NCI-H146 treated with DMSO at 0.1 percent for 48 hours (cell line): ENCODE data around the gene INPP4B.
"Not testable (repeated sequence)": the region's sequence is repeated elsewhere in the genome, so short reads cannot be mapped to it uniquely, and the experiment has no call there.

Source experiments
- DNase-seq: peaks from one replicate; lab custom pipeline; 2025; ENCODE audit not compliant: unreplicated experiment; lab: John Stamatoyannopoulos, UW

INPP4B gene

DNA sequence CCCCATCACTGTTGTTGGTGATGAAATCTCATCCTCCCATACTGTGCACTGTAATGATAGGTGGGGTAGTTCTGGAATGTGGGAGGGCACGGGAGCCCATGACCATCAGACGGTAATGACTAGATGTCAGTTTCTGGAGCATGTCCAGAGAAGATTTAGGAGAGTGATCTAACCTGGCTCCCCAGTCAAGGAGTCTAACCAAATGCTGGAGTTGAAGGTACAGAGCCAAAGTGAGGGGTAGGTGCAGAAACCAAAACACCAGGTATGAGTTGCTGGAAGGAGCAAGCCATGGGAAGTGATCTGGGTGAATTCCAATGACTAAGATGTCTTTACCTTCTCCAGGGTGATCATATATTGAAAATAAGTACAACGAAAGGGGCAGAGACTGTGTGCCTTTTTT is 296.9 kb downstream of the INPP4B start:
- DNase-seq, result no peak

DNA sequence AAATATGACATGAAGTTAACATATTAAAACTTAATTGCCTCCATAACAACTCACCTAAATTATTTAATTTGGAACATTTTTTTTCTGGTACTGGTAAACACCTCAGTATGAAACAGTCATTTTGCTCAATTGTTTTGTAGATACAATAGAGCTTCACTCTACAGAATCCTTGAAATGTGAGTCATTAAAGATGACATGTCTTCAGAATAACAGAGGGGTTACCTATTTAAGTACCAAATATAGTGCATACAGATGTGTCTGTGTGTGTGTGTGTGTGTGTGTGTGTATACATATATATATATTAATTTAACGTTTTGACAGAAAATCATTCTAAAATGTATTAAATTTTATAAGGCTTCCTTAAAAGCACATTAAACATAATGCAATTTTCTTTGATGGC is 297.6 kb downstream of the INPP4B start:
- DNase-seq, result no peak

DNA sequence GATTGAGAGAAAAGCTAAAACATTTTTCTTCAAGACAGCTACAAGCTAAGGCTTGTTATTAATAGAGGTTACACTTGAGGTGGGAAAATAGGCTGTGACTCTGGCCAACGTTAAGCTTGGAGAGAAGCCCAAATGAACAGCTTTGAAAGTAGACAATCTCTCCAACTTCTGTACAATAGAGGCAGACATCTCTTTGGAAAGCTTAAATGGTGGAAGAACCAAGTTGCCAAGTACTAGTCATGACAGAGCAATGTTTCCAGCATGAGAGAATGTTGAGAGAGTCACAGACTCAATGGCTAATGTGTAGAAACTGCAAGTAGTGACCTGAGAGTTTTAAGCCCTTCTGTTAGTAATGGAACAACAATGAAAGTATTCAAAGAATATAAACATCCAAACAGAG is 298.1 kb downstream of the INPP4B start:
- no peak for DNase-seq

DNA sequence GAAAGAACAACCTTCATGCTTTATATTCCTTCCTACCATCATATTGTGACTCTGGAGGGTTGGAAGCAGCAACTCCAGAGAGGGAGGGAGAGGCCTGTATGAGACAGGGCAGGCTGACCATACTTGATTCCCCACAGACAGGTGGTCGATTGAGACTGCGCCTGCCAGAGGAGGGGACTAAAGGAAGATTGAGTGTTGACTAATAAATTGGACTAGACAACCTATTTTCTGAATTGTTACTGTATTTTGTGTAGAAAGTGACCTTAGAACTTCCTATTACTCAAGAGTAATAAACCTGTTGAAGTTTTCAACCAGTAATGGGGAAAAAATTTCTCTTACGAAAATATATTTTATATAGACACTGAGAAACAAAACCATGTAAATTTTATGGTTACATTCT is 301.5 kb downstream of the INPP4B start:
- DNase-seq, result no peak

DNA sequence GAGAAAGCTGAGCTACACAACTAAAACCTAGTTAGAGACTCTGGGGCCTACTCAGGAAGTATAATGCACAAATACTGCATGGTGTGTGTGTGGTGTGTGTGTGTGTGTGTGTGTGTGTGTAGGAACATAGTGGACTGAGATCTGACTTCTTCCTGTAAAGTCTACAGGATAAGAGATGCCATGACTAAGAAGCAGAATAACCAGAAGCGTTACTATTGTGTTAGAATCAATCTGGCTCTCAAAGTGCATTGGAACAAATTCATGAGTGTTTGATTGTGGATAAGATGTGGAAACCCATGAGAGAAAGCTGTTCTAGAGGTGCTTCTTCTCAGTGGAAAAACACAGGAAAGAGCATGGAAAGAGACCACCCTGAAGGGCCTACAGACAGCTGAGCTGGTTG is 302.1 kb downstream of the INPP4B start:
- DNase-seq, result no peak

DNA sequence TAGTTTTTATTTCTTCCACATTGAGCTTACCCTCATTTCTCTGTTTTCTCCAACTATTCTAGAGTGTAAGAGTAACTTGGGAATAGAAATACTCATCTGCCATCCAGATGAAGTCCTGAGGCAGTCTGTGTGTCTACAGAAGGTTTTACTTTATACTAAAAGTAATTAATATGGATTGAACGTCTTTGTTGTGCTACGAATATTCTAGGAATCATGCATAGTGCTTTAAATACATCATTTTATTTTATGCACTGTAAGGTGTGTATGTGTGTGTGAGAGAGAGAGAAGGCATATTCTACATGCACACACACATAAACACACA is 305.7 kb downstream of the INPP4B start:
- no peak for DNase-seq

GRCh38 chr4:142539796-142540482 is 306.2 kb downstream of the INPP4B start:
- no peak for DNase-seq

- no peak for DNase-seq
These were observed 311.1 kb downstream of the INPP4B start for GRCh38 chr4:142535009-142535408.

DNA sequence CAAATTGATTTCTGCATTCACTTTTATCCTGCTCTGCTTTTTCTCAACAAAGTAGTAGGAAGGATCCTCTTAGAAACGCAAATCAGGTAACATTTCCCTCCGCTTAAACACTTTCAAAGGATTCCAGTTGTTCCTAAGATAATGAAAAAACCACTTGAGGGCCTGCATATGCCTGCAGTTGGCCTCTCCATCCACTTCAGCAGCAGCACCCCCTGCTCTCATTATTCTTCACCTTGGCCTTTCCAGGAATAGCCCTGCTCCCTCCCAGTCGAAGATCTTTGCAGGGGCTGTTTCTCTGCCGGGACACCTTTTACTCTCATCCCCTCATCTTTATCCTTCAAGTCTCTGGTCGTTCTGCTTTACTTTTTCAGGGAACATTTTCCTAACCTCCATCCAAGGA is 314.0 kb downstream of the INPP4B start:
- no peak for DNase-seq

GRCh38 chr4:142530728-142531127 is 315.4 kb downstream of the INPP4B start:
- DNase-seq, result no peak

DNA sequence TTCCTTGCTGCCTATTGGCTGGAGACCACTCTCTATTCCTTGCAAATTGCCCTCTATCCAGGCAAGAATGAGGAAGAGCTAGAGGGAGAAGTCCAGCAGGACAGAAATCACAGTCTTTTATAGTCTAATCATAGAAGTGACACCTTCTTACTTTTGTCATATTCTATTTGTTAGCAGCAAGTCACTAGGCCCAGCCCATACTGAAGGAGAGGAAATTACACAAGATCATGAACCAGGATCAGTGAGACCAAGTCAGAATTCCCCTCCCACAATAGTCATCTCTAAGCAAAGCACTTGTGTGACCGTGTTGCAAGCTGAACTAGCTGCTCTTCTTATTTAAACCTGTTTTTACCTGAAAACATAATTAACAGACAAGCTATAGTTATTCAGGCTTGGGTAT is 317.7 kb downstream of the INPP4B start:
- no peak for DNase-seq

- no peak for DNase-seq
These were observed 323.0 kb downstream of the INPP4B start for GRCh38 chr4:142523111-142523510.

DNA sequence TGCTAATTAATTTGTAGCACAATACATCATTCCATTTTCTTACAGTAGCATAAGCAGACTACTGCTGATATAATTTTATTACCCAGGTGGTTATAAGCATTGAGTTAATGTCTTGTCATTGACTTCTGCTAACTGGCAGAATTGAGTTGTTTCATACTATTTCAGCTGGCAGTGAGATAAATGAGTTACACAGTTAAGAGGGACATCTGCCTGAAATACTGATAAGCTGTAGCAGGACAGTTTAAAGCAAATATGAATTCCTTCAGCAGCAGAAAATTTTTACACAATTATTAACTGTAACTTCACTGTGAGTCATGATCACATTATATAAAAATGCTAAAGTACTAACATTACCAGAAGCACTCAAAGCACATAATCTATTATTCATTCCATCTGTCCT is 326.8 kb downstream of the INPP4B start:
- no peak for DNase-seq

DNA sequence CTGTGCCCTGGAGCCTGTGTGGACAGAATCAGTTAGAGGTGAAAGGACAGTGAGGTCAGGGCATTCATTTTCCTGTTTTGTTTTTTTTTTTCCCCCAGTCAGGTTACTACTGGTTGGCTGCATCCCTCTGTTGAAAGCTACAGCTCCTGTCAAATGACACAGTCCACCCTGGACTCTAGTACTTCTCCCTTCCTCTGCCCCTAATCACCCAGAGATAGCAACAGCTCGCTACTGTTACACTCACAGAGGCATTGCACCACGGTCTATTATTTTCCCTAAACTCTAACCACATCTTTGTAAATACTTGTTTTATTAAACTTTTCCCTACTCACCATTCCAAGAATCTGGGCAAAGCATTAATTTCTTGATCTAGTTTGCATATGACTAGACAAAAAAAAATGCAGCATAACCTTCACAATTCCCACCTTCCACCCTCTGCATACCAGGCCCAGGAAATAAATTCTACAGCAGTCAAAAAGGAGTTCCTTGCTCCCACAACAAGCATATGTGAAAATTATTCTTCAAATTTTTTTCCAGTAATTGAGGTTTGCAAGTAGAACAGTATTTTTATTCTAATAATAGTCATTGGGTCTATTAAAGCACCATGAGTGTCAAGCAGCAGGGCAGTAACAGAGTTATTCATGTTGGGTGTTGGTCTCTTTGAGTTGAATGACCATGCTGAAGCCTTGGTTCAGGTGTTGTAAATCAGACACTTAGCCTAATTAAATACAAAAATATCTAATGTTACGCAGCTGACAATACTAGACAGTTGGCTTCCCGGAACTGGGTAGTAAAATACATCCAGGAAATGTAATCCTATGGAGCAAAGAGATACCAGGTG is 329.2 kb downstream of the INPP4B start:
- DNase-seq, result no peak

- no peak for DNase-seq
These were observed 333.9 kb downstream of the INPP4B start for GRCh38 chr4:142512161-142512560.

DNA sequence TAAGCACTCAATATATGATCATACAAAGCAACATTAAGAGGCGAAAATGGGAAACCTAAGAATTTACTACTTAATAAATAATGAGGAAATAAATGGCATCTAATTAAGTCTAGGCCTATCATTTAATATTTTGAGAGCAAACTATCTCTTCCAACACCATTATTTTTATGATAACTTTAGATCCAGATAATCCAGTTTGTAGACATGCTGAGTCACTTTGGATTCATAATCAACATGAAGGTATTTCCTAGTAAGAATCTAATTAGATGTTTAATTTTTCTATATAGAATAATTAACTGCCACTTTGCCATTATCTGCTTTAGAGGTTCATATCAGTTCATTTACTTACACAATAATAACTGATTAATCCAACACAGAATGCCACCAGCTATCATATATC is 336.2 kb downstream of the INPP4B start:
- no peak for DNase-seq

GRCh38 chr4:142509381-142509780 is 336.7 kb downstream of the INPP4B start:
- not testable (repeated sequence) for DNase-seq

GRCh38 chr4:142500966-142501365 is 345.1 kb downstream of the INPP4B start:
- no peak for DNase-seq

DNA sequence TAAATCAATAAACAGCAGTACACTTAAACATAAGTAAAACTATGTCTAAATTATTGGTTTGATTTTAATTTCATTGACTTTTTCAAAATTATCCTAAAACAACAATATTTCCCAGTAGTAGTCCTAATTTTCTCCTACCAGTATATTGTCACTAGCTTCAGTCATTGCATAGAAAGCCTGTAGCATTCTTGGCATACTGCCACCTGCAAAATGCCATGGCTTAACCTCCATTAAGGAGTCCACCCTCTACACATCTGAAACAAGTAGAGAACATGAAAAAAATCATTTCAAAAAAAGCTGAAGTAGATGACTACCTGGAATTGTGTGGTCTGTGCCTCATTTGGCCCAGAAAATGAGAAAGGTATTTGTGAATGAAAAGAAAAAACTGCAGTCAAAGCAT is 348.5 kb downstream of the INPP4B start:
- no peak for DNase-seq

DNA sequence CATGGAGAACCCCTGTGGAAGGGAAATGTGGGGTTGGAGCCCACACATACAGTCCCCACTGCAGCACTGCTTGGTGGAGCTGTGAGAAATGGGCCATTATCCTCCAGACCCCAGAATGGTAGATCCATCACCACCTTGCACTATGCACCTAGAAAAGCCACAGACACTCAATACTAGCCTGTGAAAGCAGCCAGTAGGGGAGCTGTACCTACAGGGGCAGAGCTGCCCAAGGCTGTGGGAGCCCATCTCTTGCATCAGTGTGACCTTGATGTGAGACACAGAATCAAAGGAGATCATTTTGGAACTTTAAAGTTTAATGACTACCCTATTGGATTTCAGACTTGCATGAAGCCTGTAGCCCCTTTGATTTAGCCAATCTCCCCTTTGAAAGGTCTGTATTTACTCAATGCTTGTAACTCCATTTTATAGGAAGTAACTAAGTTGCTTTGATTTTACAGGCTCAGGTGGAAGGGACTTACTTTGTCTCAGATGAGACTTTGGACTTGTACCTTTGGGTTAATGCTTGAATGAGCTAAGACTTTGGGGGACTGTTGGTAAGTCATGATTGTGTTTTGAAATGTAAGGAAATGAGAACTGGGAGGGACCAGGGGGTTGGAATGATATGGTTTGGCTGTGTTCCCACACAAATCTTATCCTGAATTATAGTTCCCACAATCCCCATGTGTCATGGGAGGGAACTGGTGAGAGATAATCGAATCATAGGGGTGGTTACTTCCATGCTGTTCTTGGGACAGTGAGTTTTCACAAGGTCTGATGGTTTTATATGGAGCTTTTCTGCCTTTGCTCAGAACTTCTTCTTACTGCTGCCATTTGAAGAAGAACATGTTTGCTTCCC is 352.6 kb downstream of the INPP4B start:
- no peak for DNase-seq

- DNase-seq, result no peak
These were observed 360.6 kb downstream of the INPP4B start for GRCh38 chr4:142485452-142485851.

- DNase-seq, result no peak
These were observed 365.9 kb downstream of the INPP4B start for GRCh38 chr4:142480244-142480643.
